Measurements from ENCODE around the gene DPP4.

- TF ChIP-seq CTCF (conservative IDR thresholded peaks at IDR 0.05; ENCODE audit: low read length) (no peak), EZH2phosphoT487 (IDR thresholded peaks at IDR 0.05; ENCODE audit: borderline replicate concordance, low read depth, low read length) (no peak)
Measured at GRCh38 chr2:162009543-162009942, 64.5 kb downstream of the DPP4 start.

Measured in OCI-LY7 (cell line).